ENCODE results near the gene KLHDC3.

KLHDC3 gene, protein sequence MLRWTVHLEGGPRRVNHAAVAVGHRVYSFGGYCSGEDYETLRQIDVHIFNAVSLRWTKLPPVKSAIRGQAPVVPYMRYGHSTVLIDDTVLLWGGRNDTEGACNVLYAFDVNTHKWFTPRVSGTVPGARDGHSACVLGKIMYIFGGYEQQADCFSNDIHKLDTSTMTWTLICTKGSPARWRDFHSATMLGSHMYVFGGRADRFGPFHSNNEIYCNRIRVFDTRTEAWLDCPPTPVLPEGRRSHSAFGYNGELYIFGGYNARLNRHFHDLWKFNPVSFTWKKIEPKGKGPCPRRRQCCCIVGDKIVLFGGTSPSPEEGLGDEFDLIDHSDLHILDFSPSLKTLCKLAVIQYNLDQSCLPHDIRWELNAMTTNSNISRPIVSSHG

DNA sequence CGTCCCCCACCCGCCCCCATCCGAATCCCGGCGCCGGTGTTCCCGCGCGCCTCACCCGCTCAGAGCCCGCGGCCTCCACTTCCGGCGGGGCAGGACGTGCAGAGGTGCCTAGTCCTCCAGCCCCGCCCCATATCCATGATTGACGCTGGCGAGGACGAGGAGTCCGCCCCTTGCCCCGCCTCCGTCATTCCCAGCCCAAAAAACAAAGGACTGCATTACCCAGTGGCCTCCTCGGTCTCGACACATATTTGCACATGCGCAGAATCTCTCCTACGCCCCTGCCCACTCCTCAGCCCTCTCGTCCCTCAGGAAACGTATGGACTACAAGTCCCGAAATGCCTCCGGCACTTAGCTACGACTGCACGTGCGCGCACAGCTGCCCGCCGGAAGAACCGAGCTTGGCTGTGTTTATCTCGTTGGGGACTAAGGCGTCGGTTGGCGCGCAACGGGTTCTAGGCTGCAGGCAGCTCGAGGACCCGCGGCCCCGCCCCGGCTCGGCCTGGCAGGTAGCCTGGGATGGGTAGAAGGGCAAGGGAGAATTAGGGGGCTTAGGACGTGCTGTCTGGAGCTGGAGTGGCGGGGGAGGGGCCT lies at the start of gene KLHDC3, which contains the start of gene MEA1:
KLHDC3 (plus strand) TSS at position 407 of the 591 bp plus-strand sequence. CDS start 2,944 bp downstream, outside the sequence.
MEA1 (minus strand) TSS at position 104 of the 591 bp plus-strand sequence. CDS start 133 bp downstream, outside the sequence.
- DNase-seq, result peak; percentile 100

DNA sequence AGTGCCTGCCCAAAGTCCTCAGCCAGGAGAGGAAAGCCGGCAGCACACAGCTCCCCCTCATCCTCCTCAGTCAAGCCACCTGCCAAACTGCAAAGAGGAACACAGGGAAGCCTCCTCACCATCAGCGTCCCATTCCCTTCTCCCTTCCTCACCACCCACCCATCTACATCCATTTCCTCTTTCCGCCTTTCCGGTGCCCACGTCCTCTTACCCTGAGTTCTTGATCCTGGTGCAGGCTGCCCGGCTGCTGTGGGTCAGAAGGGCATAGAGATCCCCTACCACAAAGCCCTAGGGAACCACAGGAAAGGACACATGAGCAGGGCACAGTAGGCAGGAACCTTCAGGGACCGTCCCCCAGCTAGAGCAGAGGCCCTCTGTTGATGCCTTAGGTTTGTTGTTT lies 47.5 kb upstream of the KLHDC3 start:
- no peak for DNase-seq

DNA sequence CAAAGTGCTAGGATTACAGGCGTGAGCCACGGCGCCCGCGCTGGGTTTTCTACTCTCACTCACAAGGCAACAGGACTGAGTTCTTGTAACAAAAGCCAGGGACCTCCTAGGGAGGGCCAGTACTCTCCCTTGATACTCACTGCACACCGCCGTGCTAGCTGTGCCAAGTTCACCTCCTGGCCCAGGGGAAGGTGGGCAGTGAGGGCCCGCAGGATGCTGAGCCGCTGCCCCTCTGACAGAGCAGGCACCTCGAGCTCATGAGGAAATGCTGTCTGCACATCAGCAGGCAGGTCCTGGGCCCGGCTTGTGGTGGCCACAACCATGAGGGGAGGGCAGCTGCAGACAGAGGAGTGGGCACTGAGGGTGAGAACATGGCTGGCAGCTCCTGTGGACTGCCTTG lies 46.8 kb upstream of the KLHDC3 start:
- DNase-seq, result no peak

DNA sequence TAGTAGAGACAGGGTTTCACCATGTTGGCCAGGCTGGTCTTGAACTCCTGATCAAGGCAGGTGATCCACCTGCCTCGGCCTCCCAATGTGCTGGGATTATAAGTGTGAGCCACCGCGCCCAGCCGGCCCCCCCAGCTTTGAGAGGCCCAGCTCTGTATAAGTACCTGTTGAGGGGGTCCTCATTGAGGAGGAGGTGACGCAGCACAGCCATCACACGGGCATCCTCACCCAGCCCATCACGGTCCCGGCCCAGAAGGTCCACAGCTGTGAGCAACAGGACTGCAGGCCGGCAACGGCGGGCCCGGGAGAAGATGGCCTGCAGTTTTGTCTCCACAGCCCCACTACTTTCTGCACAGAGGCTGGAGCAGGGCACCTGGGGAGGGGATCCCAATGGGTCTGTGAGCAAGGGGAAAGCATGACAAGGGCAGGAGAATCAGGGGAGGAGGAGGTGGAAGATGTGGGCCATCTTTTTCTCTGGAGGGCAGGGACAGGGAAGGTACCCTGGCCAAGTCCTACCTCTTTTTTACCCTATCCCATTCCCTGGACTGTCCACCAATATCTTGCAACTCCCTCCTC lies 45.8 kb upstream of the KLHDC3 start:
- no peak for DNase-seq

DNA sequence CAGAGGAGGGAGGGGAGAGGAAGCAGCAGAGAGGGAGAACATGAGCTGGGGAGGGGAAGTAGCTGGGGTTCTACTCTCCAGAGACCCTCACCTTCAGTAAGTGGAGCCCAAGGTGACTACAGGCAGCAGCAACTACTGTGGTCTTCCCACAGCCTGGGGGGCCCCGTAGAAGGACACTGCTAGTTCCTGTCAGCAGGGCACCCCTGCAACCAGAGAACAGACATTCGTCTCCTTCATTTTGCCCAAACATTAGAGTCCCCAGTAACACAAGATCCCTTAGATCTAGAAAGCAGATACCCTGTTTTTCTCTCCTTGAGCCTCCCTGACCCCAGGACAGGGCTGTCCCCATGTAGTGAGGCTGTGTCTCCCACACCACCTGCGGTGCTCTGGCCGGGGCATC lies 45.3 kb upstream of the KLHDC3 start:
- DNase-seq, result no peak

DNA sequence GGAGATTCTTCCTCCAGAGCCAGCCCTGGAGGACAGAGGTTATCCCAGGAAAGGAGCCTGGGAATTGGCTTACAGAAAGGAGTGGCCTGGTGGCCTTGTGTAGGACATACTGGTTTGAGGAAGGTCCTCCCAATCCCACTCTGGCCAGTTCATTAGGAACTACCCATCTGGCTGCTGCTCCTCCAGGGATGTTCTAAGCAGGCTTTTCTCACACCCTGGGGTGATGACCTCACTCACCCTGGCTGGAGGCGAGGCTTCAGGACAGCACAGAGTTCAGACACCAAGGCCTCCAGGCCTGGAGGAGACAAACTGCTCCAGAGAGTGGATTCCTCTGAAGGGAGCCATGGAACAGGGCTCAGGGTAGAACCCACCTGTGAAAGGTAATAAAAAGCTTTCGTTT lies 44.6 kb upstream of the KLHDC3 start:
- DNase-seq, result no peak

DNA sequence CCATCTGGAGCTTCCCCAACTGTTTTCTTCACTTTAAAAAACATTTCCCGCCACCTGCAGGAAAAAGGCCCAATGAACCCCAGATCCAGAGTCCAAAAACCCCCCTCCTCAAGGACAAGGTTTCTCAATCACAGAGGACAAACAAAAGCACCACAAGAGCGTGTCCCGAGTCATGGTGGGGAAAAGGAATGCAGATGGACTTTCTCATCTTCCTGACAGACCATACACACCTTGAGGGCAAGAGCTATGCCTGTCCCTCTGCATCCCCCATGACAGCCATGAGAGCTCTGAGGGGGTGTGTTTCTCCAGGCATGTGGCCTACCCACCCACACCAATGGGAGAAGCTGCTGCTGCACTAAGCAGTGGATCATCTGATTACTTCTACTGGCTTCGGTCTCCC lies 44.1 kb upstream of the KLHDC3 start:
- no peak for DNase-seq

DNA sequence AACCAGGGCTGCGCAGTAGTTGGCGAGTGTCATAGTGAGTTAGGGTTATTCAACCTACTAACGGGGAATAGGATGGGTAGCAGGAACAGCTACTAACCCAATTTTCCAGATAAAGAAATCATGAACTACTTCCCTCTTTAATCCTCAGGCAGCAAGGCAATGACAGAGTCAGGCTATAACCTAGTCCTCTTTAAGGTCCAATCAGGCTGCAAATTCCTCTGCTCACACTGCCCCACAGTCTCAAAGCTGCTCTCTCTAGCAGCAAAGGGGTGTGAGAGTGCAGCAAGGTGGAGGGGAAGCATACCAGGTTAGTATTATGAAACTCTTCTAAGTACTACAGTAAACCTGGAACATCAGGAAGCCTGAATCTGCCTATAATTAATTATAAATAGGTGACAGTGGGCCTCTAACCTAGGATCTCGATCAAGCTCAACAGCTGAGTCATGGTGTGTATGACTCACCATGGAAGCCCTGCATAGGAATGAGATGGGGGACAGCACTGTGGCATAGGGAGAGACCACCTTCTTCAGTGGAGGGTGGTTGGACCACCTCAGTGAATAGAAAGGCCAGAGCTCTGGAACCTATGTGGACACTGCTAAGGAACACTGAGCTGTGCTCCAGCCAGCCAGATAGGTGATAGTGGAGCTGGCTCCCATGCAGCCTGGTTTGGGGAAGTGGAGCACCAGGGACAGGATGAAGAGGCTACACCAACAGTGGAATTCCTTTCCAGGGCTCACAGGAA lies 43.0 kb upstream of the KLHDC3 start:
- DNase-seq, result no peak

DNA sequence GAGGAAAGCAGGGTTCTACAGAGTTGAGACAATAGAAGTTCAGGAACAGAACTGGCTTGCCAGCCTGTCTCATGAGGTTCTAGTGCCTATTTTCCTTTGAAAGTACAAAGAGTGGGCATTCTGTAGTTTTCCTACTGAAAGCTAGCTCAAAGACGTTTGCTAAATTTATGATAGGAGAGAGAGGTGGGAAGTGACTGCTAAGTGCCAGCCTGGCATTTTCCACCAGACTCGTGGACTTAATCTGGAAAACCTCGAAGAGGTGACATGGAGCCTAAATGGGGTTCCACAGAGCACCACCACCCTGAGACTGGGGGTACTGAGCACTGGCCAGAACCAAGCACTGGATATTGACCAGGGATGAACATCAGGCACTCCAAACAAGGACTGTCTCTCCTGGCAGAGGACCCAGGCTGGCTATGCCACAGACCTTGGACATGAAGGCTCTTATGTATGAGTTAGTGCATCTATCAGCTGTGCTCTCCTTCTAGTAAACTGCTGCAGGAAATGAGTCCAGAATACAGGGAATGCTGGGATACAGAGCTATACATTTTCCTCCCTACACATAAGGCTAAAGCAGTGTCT lies 42.2 kb upstream of the KLHDC3 start:
- DNase-seq, result no peak

DNA sequence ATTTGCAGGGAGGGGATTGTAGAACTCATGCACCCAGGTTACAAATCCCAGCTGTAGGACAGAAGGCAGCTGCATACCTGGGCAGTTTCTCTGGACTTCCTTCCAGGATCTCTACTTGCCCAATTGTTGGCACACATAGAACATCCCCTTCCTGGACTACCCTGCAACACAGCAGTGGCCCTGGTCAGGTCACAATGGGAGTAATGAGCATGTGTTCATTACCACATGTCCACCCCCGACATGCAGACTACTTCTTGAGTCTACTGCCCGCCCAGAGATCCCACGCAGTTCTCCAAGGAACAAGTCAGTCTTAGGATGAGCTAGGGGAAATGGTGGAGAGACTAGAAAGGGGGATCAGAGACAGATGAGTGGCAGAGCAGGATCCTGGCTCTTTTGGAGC lies 40.1 kb upstream of the KLHDC3 start:
- DNase-seq, result no peak

DNA sequence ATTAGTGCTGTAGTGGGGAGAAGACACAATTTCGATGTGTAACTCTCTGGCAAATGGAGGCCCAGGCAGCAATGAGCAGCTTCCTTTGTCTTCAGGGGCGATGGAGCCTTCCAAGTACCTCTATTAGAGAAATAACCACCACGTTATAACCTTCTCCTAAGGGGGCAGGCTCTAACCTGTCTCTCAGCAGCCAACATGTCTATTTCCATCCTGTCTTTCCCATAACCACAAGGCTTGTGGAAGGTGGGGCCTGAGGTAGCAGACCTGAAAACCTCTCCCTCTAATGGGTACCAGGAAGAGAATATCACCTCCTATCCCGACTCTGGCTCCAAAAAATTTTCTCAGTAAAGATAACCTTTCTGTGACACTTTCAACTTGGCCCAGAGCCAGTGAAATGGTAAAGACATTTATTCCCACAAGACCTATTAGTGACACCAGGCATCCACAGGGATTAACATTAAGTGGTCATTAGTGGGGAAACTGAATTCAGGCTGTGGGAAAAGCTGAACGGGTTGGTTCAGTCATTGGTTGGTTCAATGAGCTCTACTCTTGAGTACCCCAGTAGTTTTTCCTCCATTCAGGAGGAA lies 39.0 kb upstream of the KLHDC3 start:
- no peak for DNase-seq

DNA sequence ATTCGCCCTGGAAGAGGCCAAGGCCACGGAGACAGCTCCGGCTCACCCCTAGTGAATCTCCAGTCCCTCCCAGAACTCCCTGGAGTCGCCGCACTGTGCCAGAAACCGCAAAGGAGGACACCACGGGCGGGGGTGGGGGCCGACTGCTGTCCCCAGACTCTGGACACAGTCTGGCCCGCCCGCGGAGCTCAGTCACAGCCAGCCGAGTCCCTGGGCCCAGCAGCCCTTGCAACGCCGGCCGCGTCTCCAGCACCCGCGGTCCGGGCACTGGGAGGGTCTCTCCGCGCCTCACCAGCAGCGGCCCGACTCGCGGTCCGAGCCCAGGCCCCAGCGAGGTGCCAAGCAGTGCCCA lies 35.6 kb upstream of the KLHDC3 start:
- DNase-seq, result no peak

DNA sequence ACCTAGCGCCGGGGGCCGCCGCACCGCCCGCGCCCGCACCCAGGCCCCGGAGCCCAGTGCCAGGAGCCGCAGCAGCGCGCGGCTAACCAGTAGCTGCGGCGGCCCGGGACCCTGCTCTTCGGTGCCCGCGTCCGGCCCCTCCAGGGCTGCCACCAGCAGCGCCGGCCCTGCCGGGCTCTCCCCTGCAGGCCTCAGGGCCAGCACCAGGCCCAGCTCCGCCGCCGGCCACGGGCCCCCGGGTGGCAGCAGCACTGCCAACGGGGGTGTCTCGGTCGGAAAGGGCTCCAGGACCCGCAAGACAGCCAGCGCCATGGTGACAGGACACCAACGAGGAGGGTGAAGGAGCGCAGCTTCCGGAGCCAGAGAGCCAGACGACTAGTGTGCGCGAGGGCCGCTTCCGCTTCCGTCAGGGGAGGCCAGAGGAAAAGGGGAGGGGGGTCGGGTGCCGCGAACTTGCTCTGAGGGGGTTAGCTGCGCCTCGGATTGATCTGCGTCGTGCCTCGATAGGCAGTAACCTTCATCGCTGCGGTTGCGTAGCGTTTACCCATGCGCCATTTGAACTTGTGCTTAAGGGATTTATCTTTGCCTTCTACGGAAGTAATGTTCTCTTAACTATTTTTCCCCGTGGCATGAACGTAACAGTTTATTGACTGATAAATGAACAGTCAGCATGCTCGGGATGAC lies 35.1 kb upstream of the KLHDC3 start, which contains the start of gene PEX6:
PEX6 (minus strand) TSS at position 343 of the 684 bp plus-strand sequence; CDS start at position 312, 31 bp downstream.
- peak; percentile 90 for DNase-seq

DNA sequence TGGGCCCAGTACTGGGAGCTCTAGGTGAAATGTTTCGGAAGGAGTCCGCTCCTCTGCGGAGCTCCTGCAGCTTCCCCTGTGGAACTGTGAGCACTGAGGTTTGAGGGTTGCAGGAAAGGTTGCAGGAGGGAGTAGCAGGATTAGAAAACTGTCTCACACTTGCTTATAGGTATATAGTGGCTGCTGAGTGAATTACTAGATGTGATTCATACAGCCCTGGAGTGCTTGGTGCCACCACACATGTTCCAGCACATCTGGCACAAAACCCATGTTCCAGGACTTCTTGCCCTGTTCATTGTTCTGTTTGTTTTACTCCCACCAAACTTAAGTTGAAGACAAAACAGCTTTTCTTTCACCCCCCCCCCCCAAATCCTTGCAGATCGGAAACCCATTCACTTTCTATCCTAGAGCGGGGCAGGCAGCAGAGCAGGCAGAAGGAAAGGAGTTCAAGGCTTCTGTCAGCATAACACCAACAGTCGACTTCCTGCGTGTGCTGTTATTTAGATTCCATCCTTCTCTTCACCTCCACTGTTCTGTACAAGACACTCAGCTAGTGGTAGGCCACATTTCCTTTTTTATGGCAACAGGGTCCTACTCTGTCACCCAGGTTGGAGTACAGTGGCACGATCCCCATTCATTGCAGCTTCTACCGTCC lies 34.4 kb upstream of the KLHDC3 start:
- DNase-seq, result no peak

DNA sequence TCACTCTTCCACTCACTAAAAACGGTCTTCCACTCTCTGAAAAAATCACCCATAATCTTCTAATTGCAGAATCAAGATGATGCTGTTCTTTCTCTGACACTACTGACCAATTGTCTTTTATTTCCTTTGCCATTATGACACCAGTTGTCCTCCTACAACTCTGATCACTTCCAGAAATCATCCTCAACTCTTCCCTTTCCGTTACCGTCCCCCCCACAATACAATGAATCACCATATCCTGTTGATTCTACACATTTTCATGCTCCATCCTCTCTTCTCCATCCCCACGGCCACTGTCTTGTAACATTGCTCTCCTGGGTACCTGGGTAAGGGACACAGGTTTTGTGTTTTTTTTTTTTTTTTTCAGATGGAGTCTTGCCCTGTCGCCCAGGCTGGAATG lies 32.2 kb upstream of the KLHDC3 start:
- DNase-seq, result no peak

DNA sequence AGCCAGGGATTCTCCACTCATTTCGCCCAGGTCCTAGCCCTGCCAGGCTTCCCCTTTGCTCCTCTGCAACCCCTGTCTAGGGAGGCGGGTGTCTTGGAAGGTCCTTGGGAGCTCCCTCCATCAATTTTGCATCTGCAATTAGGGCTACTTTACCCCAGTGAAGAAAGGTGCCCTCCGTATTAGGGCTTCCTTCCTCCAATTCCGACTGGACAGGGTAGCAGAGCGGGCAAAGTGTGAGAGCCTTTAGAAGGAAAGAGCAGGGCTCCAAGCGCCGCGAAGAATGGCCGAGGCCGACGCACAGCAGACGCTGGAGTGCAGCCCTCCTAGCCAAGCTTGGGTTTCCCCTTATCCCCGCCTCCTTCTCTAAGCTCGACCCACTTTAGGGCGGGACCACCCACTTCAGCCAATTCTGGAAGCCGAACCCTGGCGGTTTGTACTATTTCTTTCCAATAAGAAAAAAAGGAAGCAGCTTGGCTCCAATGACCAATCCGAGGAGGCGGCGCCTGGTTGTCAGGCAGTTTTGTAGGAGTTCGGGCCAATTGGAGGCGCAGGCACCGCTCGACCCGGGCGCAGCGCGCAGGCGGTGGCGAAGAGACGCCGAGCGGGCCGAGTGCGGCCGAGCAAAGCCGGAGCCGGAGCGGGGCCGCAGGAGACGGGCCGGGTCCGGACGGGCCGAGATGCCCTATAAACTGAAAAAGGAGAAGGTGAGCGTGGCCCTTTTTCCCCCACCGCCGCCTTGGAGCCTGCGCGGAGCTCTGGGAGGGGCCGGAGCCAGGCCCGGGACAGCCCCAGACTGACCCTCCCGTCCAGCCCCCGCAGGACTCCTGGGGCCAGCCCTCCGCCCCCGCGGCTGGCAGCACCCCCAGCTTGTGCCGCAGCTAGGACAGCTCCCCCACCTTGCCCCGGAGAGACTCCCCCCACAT lies 29.8 kb upstream of the KLHDC3 start, which contains the start of gene PPP2R5D:
PPP2R5D (plus strand) TSS at position 570 of the 923 bp plus-strand sequence; CDS start at position 678, 108 bp downstream.
- peak; percentile 98 for DNase-seq

DNA sequence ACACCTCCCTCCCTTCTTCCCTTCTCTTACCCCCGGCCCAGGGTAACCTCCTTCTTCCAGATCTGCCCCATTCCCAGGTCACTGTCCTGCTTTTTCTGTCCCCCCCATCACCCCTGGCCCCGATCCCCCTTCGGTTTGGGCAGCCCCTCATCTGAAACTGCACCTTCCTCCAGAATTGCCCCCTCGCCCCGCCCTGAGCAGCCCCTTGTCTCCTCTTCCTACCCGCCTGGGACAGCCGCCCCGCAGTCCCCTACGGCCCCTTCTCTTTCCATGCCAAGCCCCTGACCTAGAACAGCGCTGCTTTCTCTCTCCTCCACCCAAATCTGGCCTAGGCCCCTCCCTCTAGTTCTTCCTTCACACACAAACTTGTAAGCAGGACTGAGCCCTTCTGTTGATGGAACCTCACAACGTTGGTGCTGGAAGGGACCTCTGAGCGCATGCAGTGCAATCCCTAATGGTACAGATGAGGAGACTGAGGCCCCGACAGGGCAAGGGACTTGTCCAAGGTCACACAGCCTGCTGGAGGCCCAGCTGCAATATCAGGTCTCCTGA lies 29.0 kb upstream of the KLHDC3 start:
- no peak for DNase-seq

DNA sequence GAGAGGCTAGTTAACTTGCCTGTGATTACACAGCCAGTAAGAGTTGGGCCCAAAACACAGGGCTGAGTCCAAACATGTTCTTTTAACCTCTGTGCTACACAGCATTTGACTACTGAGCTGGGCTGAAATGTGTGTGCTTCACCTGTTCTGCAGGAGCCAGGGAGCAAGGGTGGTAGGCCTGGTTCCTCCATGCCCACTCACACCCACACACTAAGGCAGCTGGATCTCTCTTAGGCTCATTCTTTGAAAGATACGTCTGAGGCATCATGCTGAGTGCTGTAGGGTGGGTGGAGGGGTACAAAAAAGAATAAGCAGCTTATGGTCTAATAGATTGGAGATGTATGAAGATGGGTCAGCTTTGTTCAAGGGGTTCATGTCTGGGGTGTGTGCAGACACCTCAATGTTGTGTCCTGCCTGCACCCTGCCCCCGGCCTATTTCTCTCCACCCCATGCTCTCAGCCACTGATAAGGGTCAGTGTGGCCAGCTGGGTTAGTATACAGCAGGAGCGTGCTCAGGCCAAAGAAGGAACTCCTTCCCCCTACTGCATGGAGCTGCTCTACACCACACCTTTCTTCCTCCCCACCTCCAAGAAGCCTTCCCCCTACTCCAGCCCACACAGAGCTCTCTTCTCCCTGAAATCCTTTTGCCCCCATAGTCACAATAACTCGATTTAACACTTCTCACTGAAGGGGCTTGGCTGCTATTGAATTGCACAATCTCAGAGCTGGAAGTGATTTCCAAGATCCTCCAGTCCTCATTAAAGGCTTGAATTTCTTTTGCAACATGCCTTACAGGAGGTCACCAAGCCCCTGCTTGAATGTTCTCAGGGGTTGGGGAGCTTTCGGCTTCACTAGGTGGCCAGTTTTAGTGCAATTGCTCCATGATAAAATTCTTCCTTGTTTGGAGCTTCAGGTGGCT lies 26.3 kb upstream of the KLHDC3 start:
- DNase-seq, result no peak

Data from left hindlimb (tissue), 1 donor.